OCI-LY1 (cell line): ENCODE results near the gene SMARCC2.

Experiments used
- CTCF ChIP-seq: fragments of 200-600 bp; sonication (generic), shearing (Covaris generic); IDR thresholded peaks from 2 replicates; pipeline ENCODE4 v1.5.1; 2017; ENCODE audit warnings: mild to moderate bottlenecking, antibody characterized with exemption, low read length, moderate library complexity, mixed read lengths
- EZH2 ChIP-seq: fragments of 200-600 bp; sonication (generic), shearing (Covaris generic); IDR thresholded peaks from 2 replicates; pipeline ENCODE4 v1.8.0; 2017; ENCODE audit warnings: borderline replicate concordance, mixed run types, mild to moderate bottlenecking, antibody characterized with exemption, low read length, moderate library complexity, mixed read lengths

GRCh38 chr12:56160894-56161689 is 28.2 kb downstream of the SMARCC2 start:
- no peak for TF ChIP-seq EZH2
- TF ChIP-seq CTCF: no peak
